ENCODE data around the gene YTHDC1. TPM values are rescaled to one million over a fixed set of nuclear protein-coding genes. Genes with fewer than 3 reads are reported as not detected.
A peak's percentile ranks its signal among the peaks of the same experiment; 100 is the strongest.

The YTHDC1 gene
- total RNA-seq, 1 experiment from 2014 or later = 68.9 TPM

DNA sequence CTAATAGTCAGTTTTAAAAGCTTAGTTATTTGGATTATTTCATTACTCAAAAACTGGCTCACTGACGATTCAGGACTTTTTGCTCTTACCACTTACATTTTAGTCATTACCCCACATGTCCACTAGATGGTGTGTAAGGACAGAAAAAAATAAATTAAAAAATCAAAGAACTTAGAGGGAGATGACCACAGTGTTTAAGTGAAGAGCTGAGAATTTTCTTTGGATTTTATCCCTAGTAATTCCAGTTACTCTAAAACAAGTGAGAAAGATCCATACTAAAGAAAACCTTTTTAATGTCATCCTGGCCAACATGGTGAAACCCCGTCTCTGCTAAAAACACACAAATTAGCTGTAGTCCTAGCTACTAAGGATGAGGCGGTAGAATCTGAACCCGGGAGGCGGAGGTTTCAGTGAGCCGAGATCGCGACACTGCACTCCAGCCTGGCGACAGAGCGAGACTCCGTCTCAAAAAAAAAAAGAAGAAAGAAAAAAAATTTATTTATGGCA, 78.0 kb downstream of the YTHDC1 start:
- no peaks in the 10 kb centered on the region for H3K4me1 ChIP-seq (ENCODE audit: control insufficient read depth in 1 of 2, insufficient read depth in 2 of 2, low read length in 2 of 2)
- CTCF ChIA-PET = interaction anchor here (0.7 to 2.0 kb wide), 7 partner anchors 14 to 106 kb away, joined by 3 to 24 read pairs (median 3); no protein-coding TSS in a partner anchor
- H3K27ac ChIP-seq (ENCODE audit: low read depth, low read length) = no peak overlapping the region
- no peak overlapping the region for H3K4me3 ChIP-seq (replicated peaks in 1 of 2; ENCODE audit: low read depth in 1 of 2, low read length in 2 of 2)
- no peak overlapping the region for H3K4me2 ChIP-seq (ENCODE audit: low read length)
- H2AFZ ChIP-seq (ENCODE audit: low read depth, low read length, poor library complexity, severe bottlenecking) = no peak overlapping the region
- RAD21 ChIA-PET (ENCODE audit: low non-redundant PET in 1 of 2, low total read pairs in 2 of 2, uncharacterized antibody in 2 of 2, unreplicated experiment in 2 of 2) = interaction anchor here (1.2 kb wide), 2 partner anchors 104 kb away, joined by 4 to 6 read pairs; no protein-coding TSS in a partner anchor
- peak; percentile 68 for ATAC-seq
- no peaks in the 10 kb centered on the region for H4K20me1 ChIP-seq (ENCODE audit: insufficient read depth)
- H3K27me3 ChIP-seq (ENCODE audit: insufficient read depth, low read length) = no peaks in the 10 kb centered on the region
- H3K9ac ChIP-seq (ENCODE audit: low read length) = no peak overlapping the region
- BruUV-seq (replicated peaks) = no TSS peak
- intact Hi-C loops (cut with micrococcal nuclease) = loop anchor here (2.0 to 10.0 kb wide), 4 partner anchors 105 to 1345 kb away; no protein-coding TSS in a partner anchor
- DNase-seq (ENCODE audit: low read depth, low spot score) = peak; percentile 21
- H3K9me2 ChIP-seq (ENCODE audit: insufficient read depth) = no peaks in the 10 kb centered on the region
- H3K36me3 ChIP-seq (ENCODE audit: control insufficient read depth in 1 of 2, insufficient read depth in 2 of 2, low read length in 2 of 2) = no peaks in the 10 kb centered on the region
- H3K79me2 ChIP-seq (ENCODE audit: insufficient read depth, low read length) = no peaks in the 10 kb centered on the region
- no peaks in the 10 kb centered on the region for H3K9me3 ChIP-seq (ENCODE audit: control insufficient read depth in 1 of 2, insufficient read depth in 1 of 2, low read depth in 1 of 2, low read length in 2 of 2)
- TF ChIP-seq, protein P1, sequence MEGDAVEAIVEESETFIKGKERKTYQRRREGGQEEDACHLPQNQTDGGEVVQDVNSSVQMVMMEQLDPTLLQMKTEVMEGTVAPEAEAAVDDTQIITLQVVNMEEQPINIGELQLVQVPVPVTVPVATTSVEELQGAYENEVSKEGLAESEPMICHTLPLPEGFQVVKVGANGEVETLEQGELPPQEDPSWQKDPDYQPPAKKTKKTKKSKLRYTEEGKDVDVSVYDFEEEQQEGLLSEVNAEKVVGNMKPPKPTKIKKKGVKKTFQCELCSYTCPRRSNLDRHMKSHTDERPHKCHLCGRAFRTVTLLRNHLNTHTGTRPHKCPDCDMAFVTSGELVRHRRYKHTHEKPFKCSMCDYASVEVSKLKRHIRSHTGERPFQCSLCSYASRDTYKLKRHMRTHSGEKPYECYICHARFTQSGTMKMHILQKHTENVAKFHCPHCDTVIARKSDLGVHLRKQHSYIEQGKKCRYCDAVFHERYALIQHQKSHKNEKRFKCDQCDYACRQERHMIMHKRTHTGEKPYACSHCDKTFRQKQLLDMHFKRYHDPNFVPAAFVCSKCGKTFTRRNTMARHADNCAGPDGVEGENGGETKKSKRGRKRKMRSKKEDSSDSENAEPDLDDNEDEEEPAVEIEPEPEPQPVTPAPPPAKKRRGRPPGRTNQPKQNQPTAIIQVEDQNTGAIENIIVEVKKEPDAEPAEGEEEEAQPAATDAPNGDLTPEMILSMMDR (IDR thresholded peaks at IDR 0.05 in 2 of 3, conservative IDR thresholded peaks at IDR 0.05 in 1 of 3; ENCODE audit: borderline replicate concordance in 1 of 3, insufficient read depth in 1 of 3, low read depth in 2 of 3, low read length in 2 of 3) = peak; percentile 60 to 67 (median 64); a peak in 5 of 6 replicates
- TF ChIP-seq, protein P2, sequence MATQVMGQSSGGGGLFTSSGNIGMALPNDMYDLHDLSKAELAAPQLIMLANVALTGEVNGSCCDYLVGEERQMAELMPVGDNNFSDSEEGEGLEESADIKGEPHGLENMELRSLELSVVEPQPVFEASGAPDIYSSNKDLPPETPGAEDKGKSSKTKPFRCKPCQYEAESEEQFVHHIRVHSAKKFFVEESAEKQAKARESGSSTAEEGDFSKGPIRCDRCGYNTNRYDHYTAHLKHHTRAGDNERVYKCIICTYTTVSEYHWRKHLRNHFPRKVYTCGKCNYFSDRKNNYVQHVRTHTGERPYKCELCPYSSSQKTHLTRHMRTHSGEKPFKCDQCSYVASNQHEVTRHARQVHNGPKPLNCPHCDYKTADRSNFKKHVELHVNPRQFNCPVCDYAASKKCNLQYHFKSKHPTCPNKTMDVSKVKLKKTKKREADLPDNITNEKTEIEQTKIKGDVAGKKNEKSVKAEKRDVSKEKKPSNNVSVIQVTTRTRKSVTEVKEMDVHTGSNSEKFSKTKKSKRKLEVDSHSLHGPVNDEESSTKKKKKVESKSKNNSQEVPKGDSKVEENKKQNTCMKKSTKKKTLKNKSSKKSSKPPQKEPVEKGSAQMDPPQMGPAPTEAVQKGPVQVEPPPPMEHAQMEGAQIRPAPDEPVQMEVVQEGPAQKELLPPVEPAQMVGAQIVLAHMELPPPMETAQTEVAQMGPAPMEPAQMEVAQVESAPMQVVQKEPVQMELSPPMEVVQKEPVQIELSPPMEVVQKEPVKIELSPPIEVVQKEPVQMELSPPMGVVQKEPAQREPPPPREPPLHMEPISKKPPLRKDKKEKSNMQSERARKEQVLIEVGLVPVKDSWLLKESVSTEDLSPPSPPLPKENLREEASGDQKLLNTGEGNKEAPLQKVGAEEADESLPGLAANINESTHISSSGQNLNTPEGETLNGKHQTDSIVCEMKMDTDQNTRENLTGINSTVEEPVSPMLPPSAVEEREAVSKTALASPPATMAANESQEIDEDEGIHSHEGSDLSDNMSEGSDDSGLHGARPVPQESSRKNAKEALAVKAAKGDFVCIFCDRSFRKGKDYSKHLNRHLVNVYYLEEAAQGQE (IDR thresholded peaks at IDR 0.05; ENCODE audit: low read depth) = no peak
- TF ChIP-seq RAD21 (IDR thresholded peaks at IDR 0.05; ENCODE audit: low read depth) = peak; percentile 68
- POLR2A ChIA-PET = interaction anchor here (0.9 kb wide), 1 partner anchor 104 kb away, joined by 3 read pairs; no protein-coding TSS in a partner anchor

All from HCT116 (cell line).